Activated T-cell treated with anti-CD3 and anti-CD28 coated beads, Interleukin-2, amount 50 U/mL, for 4 hours (primary cell): ENCODE results near the gene SNRPA. TPM values are rescaled to one million over a fixed set of nuclear protein-coding genes. Genes with fewer than 3 reads are reported as not detected.
"Not testable (repeated sequence)": the region's sequence is repeated elsewhere in the genome, so short reads cannot be mapped to it uniquely, and the experiment has no call there.

Source experiments
- ATAC-seq, 2 donors: fragments of 200-7000 bp; cut with Tn5 transposase; one replicate each; pipeline ENCODE4 v1.10.0; 2021
- DNase-seq: peaks from one replicate; pipeline ENCODE4 v3.0.0-alpha.2; 2020
- H3K27me3 Mint-ChIP-seq: one replicate; pipeline ENCODE4 v1.8.0; 2021; ENCODE audit warnings: low read depth, mixed read lengths
- H3K36me3 Mint-ChIP-seq: one replicate; pipeline ENCODE4 v1.8.0; 2022; ENCODE audit warnings: mixed read lengths; ENCODE audit not compliant: insufficient read depth
- H3K4me1 Mint-ChIP-seq: one replicate; pipeline ENCODE4 v1.8.0; 2021; ENCODE audit warnings: low read depth, mixed read lengths
- H3K4me3 Mint-ChIP-seq: one replicate; pipeline ENCODE4 v1.8.0; 2021; ENCODE audit warnings: mild to moderate bottlenecking, moderate library complexity, mixed read lengths
- H3K9me3 Mint-ChIP-seq: one replicate; pipeline ENCODE4 v1.8.0; 2021; ENCODE audit warnings: mixed read lengths
- total RNA-seq, 3 donors: library from RNA; stranded (reverse); gene quantifications; one replicate each; pipeline ENCODE4 v1.2.1, GENCODE V29; 2021

The SNRPA gene
- total RNA-seq, 3 donors from 2014 or later, result 213 to 234 (median 219) TPM

DNA sequence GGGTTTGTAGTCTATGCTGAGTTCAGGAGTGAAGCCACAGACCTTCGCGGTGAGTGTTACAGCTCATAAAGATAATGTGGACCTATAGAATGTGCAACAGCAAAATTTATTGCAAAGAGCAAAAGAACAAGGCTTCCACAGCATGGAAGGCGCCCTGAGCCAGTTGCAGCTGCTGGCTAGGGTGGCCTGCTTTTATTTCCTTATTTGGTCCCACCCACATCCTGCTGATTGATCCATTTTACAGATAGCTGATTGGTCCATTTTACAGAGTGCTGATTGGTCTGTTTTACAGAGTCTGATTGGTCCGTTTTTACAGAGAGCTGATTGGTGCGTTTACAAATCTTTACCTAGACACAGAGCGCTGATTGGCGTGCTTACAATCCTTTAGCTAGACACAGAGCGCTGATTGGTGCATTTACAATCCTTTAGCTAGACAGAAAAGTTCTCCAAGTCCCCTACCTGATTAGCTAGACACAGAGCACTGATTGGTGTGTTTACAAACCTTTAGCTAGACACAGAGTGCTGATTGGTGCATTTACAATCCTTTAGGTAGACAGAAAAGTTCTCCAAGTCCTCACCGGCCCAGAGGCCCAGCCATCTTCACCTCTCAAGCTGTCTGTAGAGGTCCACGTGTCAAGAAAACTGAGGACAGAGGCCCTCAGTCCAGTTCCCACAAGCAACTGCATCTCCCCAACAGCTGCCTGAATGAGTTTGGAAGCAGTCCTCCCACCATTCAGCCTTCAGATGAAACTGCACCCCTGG is 20.3 kb downstream of the SNRPA start:
- not testable (repeated sequence) for H3K9me3 Mint-ChIP-seq, ATAC-seq, H3K27me3 Mint-ChIP-seq, DNase-seq, H3K4me3 Mint-ChIP-seq
- peaks cover 12% of the 10 kb centered on the region for H3K4me1 Mint-ChIP-seq
- peaks cover 11% of the 10 kb centered on the region for H3K36me3 Mint-ChIP-seq

DNA sequence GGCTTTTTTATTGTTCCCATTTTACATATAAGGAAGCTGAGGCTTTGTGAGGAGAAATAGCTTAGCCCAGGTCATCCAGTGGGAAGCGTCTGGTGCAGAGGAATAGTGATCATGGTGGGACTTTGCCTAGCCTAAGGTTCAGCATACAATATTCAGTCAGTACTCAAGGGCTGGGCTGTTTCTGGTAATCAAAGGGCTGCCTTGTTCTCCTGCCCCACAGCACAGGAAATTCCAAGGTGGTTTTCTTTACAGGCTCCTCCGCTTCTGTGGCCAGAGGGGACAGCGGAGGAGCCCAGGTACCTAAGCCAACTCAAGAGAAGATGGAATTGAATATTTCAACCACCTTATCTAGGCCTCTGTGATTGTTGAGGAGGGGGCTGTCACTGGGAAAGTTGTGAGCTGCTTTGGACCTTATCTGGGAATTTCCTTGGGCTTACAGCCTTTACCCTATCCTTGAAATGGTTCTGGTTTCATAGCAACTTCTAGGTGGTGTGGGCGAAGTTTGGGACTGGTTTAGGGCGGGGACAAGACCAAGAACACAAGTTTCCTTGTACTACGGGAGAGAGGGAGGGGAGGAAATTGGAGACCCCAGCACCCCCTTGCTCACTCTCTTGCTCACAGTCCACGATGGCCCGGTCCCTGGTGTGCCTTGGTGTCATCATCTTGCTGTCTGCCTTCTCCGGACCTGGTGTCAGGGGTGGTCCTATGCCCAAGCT is 24.1 kb downstream of the SNRPA start, which contains the start of gene MIA:
Gene MIA (plus strand): TSS at position 606 of the 716 bp plus-strand sequence. CDS start 22 bp downstream, at position 628.
- no peak for ATAC-seq
- H3K9me3 Mint-ChIP-seq, result peaks cover 3% of the 10 kb centered on the region
- H3K36me3 Mint-ChIP-seq, result peaks cover 11% of the 10 kb centered on the region
- no peaks in the 10 kb centered on the region for H3K27me3 Mint-ChIP-seq
- H3K4me3 Mint-ChIP-seq, result no peak within 1 kb of the TSS
- H3K4me1 Mint-ChIP-seq, result peaks cover 40% of the 10 kb centered on the region
- no peak for DNase-seq

DNA sequence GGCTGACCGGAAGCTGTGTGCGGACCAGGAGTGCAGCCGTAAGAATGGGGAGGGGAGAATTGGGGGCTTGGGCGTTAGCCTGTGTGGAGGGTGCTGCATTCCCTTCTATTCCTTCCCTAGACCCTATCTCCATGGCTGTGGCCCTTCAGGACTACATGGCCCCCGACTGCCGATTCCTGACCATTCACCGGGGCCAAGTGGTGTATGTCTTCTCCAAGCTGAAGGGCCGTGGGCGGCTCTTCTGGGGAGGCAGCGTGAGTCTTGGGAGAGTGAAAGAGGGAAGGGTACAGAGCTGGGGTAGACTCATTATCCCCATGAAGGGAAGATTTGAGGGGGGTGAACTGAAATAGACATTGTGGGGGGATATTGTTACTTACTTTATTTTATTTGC is 24.6 kb downstream of the SNRPA start:
- Mint-ChIP-seq H3K9me3 (peaks cover 3% of the 10 kb centered on the region), H3K36me3 (peaks cover 11% of the 10 kb centered on the region), H3K4me1 (peaks cover 42% of the 10 kb centered on the region), H3K27me3 (no peaks in the 10 kb centered on the region), H3K4me3 (no peak overlapping the region)
- ATAC-seq (no peak), DNase-seq (no peak)

DNA sequence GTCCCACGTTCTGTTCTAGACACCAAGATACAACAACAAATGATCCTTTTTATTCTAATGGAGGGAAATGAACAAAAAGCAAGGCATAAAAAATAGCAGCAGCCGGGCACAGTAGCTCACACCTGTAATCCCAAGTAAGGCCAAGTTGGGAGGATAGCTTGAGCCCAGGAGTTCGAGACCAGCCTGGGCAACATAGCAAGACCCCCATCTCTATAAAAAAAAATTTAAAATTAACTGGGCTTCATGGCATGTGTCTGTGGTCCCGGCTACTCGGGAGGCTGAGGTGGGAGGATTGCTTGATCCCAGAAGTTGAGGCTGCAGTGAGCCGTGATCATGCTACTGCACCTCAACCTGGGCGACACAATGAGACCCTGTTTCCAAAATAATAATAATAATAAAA is 25.4 kb downstream of the SNRPA start:
- no peaks in the 10 kb centered on the region for H3K27me3 Mint-ChIP-seq
- no peaks in the 10 kb centered on the region for H3K9me3 Mint-ChIP-seq
- H3K4me1 Mint-ChIP-seq, result peaks cover 41% of the 10 kb centered on the region
- ATAC-seq, result no peak
- H3K36me3 Mint-ChIP-seq, result peaks cover 6% of the 10 kb centered on the region
- H3K4me3 Mint-ChIP-seq, result no peak overlapping the region
- no peak for DNase-seq

DNA sequence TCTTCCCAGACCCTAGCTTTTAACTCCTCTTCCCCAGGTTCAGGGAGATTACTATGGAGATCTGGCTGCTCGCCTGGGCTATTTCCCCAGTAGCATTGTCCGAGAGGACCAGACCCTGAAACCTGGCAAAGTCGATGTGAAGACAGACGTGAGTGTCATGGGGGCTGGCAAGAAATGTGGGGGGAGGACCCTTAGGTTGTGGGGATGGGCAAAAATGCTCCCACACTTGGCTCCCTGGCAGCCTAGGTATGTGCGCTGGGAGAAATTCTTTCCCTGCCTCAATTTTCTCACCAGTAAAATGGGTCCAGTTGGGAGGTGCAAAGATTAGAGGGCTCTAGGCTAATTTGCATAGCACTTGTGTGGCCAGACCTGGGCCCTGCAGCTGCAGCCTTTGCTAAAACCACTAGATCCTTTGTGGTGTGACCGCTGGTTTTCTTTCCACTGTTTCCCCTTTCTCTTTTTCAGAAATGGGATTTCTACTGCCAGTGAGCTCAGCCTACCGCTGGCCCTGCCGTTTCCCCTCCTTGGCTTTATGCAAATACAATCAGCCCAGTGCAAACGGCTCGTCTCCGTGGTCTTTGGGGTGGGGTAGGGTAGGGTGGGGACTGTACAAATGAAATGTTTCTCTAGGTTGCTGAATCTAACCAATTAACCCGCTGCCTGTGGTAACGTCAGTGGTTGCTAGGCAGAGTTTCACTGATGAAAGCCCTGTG is 26.1 kb downstream of the SNRPA start:
- DNase-seq (peak; percentile 84), ATAC-seq (peak; percentile 63)
- Mint-ChIP-seq H3K4me1 (peaks cover 42% of the 10 kb centered on the region), H3K36me3 (peaks cover 7% of the 10 kb centered on the region), H3K4me3 (peak overlapping the region; percentile 90), H3K9me3 (no peaks in the 10 kb centered on the region), H3K27me3 (no peaks in the 10 kb centered on the region)

DNA sequence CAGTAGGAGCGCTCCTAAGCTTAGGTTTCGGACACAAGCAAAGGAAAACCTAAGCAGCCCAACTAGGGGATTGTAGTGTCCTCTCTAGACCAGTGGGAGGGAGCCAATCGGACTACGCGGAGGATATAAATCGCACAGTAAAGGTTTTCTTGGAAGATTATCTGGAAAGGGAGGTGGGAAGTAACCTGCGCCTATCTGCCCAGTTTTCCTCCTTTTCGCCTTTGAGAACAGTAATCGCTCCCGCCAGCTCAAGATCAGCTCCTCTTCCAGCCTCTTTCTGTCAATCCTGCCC is 26.6 kb downstream of the SNRPA start:
- Mint-ChIP-seq H3K9me3 (no peaks in the 10 kb centered on the region), H3K4me3 (peak overlapping the region; percentile 90), H3K4me1 (peaks cover 42% of the 10 kb centered on the region), H3K36me3 (peaks cover 6% of the 10 kb centered on the region), H3K27me3 (no peaks in the 10 kb centered on the region)
- DNase-seq (no peak), ATAC-seq (no peak)

DNA sequence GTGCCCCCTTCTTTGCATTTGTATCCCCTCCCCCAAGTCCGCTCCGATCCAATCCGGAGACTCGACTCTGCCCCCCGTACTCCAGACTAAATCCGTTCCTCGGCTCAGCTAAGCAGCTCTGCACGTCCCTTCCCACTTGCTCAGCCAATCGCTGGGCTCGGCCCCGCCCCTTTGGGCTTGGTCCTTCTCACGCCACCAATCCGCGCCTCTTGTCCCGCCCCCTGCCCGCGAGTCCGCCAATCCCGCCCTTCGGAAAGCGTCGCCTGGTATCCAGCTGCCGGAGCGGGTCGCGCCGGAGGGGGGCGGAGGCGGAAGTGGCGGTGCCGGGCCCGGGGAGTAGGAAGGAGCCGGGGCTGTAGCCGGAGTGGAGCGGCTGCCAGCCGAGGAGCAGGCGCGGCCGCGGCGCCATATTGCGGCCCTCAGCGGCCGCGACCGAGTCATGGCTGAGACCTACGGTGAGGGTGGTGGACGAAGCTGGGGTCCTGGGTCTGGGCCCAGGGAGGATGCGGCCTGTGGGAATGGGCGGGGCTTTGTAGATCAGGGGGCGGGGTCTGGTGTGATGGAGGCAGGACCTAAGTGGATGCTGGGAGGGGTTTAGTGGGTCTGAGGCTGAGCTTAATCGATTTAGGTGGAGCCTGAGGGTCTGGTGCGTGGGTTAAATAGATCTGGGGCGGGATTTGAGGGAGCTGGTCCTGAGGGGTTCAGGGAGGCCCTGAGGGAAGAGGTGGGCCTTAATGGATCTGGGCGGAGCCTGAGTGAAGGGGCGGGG is 27.1 kb downstream of the SNRPA start, which contains the start of gene RAB4B:
Gene RAB4B (plus strand): TSS at position 311 of the 769 bp plus-strand sequence. CDS start 129 bp downstream, at position 440.
- Mint-ChIP-seq H3K36me3 (peaks cover 6% of the 10 kb centered on the region), H3K27me3 (no peaks in the 10 kb centered on the region), H3K9me3 (no peaks in the 10 kb centered on the region), H3K4me1 (peaks cover 42% of the 10 kb centered on the region), H3K4me3 (peak within 1 kb of the TSS; percentile 90)
- DNase-seq, result peak; percentile 99
- ATAC-seq, result peak; percentile 85 to 88

DNA sequence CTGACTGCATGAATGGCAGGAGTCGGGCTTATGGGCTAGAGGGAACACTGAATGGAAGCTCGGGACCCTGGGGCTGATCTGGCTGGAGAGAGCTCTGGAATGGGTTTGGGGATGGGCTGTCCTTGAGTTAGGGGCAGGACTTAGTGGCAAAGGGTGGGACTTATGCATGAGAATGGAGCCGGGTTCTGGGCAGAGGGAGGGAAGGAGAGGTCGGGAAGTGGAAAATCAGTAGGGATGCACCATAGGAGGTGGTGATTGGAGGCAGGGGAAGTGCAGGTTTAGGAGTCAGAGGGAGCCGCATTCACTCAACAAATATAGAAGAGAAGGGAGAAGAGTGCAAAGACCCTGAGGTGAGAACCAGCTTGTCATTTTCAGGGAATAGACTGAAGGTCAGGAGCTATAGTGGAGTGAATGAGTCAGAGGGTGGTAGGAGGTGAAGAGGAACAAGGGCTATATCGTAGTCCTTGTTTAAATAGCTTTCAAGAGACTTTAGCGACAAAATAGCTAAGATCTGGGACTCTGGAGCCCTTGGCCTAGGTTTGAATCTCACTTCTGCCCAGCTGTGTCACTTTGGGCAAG is 27.8 kb downstream of the SNRPA start:
- H3K4me1 Mint-ChIP-seq, result peaks cover 42% of the 10 kb centered on the region

DNA sequence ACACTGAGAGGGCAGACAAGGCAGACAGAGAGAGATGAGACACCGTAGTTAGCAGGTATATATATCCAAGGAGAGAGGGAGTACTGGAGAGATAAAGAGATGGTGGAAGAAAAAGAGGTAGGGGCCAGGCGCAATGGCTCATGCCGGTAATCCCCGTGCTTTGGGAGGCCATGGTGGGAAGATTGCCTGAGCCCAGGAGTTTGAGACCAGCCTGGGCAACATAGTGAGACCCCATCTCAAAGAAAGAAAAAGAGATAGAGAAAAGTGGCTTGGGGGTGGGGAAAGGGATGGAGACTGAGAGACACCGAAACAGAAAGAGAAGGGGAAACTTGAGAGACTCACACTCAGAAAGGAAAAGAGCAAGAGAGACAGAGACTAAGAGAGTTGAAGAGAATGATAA is 29.6 kb downstream of the SNRPA start:
- ATAC-seq (no peak), DNase-seq (no peak)
- H3K4me1 Mint-ChIP-seq, result peaks cover 40% of the 10 kb centered on the region
- no peaks in the 10 kb centered on the region for H3K27me3 Mint-ChIP-seq
- H3K36me3 Mint-ChIP-seq, result peaks cover 9% of the 10 kb centered on the region
- no peak overlapping the region for H3K4me3 Mint-ChIP-seq
- no peaks in the 10 kb centered on the region for H3K9me3 Mint-ChIP-seq

More for the DNA sequence above, 27.8 kb downstream of the SNRPA start:
- no peaks in the 10 kb centered on the region for H3K27me3 Mint-ChIP-seq
- ATAC-seq (no peak), DNase-seq (no peak)
- H3K4me3 Mint-ChIP-seq, result peak overlapping the region; percentile 90
- H3K36me3 Mint-ChIP-seq, result peaks cover 9% of the 10 kb centered on the region
- no peaks in the 10 kb centered on the region for H3K9me3 Mint-ChIP-seq

DNA sequence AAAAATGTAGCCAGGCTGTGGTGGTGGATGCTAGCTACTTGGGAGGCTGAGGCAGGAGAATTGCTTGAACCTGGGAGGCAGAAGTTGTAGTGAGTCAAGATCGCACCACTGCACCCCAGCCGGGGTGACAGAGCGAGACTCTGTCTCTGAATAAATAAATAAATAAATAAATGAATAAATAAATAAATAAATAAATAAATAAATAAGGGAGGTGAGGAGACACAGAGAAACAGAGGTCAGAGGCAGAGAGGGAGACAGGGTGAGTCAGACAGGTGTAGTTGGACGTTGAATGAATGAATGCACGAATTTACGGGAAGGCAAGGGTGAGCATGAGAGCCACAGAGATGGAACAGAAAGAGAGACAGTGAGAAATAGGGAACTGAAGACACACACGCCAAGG is 30.1 kb downstream of the SNRPA start:
- peaks cover 39% of the 10 kb centered on the region for H3K4me1 Mint-ChIP-seq
- no peaks in the 10 kb centered on the region for H3K9me3 Mint-ChIP-seq
- H3K27me3 Mint-ChIP-seq, result no peaks in the 10 kb centered on the region
- ATAC-seq (no peak), DNase-seq (no peak)
- H3K36me3 Mint-ChIP-seq, result peaks cover 9% of the 10 kb centered on the region
- no peak overlapping the region for H3K4me3 Mint-ChIP-seq

DNA sequence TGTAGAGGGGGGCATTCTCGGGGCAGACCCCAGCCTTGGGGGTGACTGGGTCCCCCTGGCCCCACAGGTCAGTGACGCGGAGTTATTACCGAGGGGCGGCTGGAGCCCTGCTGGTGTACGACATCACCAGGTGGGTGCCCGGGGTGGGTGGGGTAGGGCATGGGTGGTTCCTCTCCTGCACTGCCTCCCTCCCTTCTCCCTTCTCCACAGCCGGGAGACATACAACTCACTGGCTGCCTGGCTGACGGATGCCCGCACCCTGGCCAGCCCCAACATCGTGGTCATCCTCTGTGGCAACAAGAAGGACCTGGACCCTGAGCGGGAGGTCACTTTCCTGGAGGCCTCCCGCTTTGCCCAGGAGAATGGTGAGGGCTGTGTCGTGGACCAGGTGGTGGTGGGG is 32.7 kb downstream of the SNRPA start:
- Mint-ChIP-seq H3K4me1 (peaks cover 22% of the 10 kb centered on the region), H3K36me3 (peaks cover 15% of the 10 kb centered on the region), H3K9me3 (no peaks in the 10 kb centered on the region), H3K4me3 (no peak overlapping the region), H3K27me3 (no peaks in the 10 kb centered on the region)
- DNase-seq, result no peak
- ATAC-seq, result no peak

DNA sequence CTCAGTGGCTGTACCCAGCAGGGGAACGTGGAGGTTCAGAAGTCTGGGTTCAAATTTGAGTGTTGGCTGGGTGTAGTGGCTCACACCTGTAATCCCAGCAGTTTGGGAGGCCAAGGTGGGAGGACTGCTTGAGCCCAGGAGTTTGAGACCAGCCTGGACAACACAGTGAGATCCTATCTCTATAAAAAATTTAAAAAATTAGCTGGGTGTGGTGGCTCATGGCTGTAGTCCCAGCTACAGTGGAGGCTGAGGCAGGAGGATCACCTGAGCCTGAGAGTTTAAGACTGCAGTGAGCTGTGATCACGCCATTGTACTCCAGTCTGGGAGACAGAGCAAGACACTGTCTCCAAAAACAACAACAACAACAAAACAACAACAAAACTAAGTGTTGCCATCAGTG is 33.1 kb downstream of the SNRPA start:
- not testable (repeated sequence) for DNase-seq, ATAC-seq, H3K9me3 Mint-ChIP-seq, H3K27me3 Mint-ChIP-seq, H3K4me3 Mint-ChIP-seq
- H3K4me1 Mint-ChIP-seq, result peaks cover 18% of the 10 kb centered on the region
- peaks cover 15% of the 10 kb centered on the region for H3K36me3 Mint-ChIP-seq

DNA sequence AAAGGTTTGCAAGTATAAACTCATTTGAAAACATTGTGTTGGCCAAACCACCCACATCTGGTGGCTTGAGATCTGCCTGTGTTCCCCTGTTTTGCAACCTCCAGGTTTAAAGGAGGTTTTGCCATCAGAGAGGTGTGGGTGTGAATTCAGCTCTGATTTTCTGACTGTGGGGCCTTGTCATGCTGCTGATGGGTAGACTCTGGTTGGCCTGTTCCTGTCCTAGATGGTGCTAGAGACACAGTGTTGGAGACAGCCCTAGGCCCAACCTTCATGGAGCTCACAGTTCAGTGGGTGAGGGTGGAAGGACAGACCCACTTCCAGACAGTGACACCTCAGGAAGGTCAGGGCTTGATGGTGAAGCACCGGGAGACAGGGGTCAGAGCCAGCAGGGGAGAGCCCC is 34.5 kb downstream of the SNRPA start:
- Mint-ChIP-seq H3K36me3 (peaks cover 21% of the 10 kb centered on the region), H3K27me3 (no peaks in the 10 kb centered on the region), H3K4me3 (no peak overlapping the region), H3K9me3 (no peaks in the 10 kb centered on the region), H3K4me1 (peaks cover 9% of the 10 kb centered on the region)
- ATAC-seq, result no peak
- DNase-seq, result no peak
